ENCODE results near the gene BRCC3. TPM values are rescaled to one million over a fixed set of nuclear protein-coding genes. Genes with fewer than 3 reads are reported as not detected.
A peak's percentile ranks its signal among the peaks of the same experiment; 100 is the strongest.
"Not testable (repeated sequence)": the region's sequence is repeated elsewhere in the genome, so short reads cannot be mapped to it uniquely, and the experiment has no call there.

Gene BRCC3
- total RNA-seq, 2 experiments from 2014 or later = 28.2 to 30.6 TPM

- Mint-ChIP-seq H3K4me1 (no peaks in the 10 kb centered on the region), H3K27ac (no peak overlapping the region), H3K36me3 (ENCODE audit: low read depth) (peaks cover 34% of the 10 kb centered on the region), H3K4me3 (no peak overlapping the region), H3K27me3 (no peaks in the 10 kb centered on the region), H3K9me3 (peaks cover 2% of the 10 kb centered on the region)
- no peak for DNase-seq
- ChIA-PET POLR2A (no interaction called here), CTCF (no interaction called here)
These were observed 56.2 kb downstream of the BRCC3 start for GRCh38 chrX:155127465-155127864.

- H3K27me3 Mint-ChIP-seq = no peaks in the 10 kb centered on the region
- H3K27ac Mint-ChIP-seq = no peak overlapping the region
- H3K9me3 Mint-ChIP-seq = no peaks in the 10 kb centered on the region
- no peak for DNase-seq
- POLR2A ChIA-PET = no interaction called here
- peaks cover 30% of the 10 kb centered on the region for H3K36me3 Mint-ChIP-seq (ENCODE audit: low read depth)
- no peaks in the 10 kb centered on the region for H3K4me1 Mint-ChIP-seq
- CTCF ChIA-PET = no interaction called here
- no peak overlapping the region for H3K4me3 Mint-ChIP-seq
These were observed 56.6 kb downstream of the BRCC3 start for GRCh38 chrX:155127940-155128339.

- no peaks in the 10 kb centered on the region for H3K4me1 Mint-ChIP-seq
- POLR2A ChIA-PET = no interaction called here
- no peak for DNase-seq
- peaks cover 5% of the 10 kb centered on the region for H3K36me3 Mint-ChIP-seq (ENCODE audit: low read depth)
- H3K27me3 Mint-ChIP-seq = no peaks in the 10 kb centered on the region
- H3K9me3 Mint-ChIP-seq = no peaks in the 10 kb centered on the region
- no peak overlapping the region for H3K4me3 Mint-ChIP-seq
- no peak overlapping the region for H3K27ac Mint-ChIP-seq
- CTCF ChIA-PET = interaction anchor here (1.2 kb wide), 1 partner anchor 214 kb away, joined by 3 read pairs; no protein-coding TSS in a partner anchor
These were observed 60.8 kb downstream of the BRCC3 start for GRCh38 chrX:155132110-155132509.

GRCh38 chrX:155134255-155134654 lies 62.9 kb downstream of the BRCC3 start:
- Mint-ChIP-seq H3K9me3 (no peaks in the 10 kb centered on the region), H3K36me3 (ENCODE audit: low read depth) (peaks cover 2% of the 10 kb centered on the region), H3K27me3 (no peaks in the 10 kb centered on the region), H3K27ac (no peak overlapping the region), H3K4me1 (no peaks in the 10 kb centered on the region), H3K4me3 (no peak overlapping the region)
- DNase-seq = no peak
- ChIA-PET CTCF (no interaction called here), POLR2A (no interaction called here)

GRCh38 chrX:155143959-155144548 lies 72.7 kb downstream of the BRCC3 start:
- POLR2A ChIA-PET = no interaction called here

GRCh38 chrX:155144926-155145325 lies 73.6 kb downstream of the BRCC3 start:
- POLR2A ChIA-PET = no interaction called here
- Mint-ChIP-seq H3K4me1 (peaks cover 8% of the 10 kb centered on the region), H3K36me3 (ENCODE audit: low read depth) (no peaks in the 10 kb centered on the region), H3K27ac (no peak overlapping the region), H3K4me3 (no peak overlapping the region), H3K27me3 (no peaks in the 10 kb centered on the region), H3K9me3 (no peaks in the 10 kb centered on the region)
- DNase-seq = no peak
- CTCF ChIA-PET = no interaction called here

More at GRCh38 chrX:155143959-155144548, 72.7 kb downstream of the BRCC3 start:
- no peaks in the 10 kb centered on the region for H3K36me3 Mint-ChIP-seq (ENCODE audit: low read depth)
- no peaks in the 10 kb centered on the region for H3K9me3 Mint-ChIP-seq
- H3K27me3 Mint-ChIP-seq = no peaks in the 10 kb centered on the region
- no peak for DNase-seq
- H3K4me3 Mint-ChIP-seq = no peak overlapping the region
- H3K27ac Mint-ChIP-seq = peak overlapping the region; percentile 57
- CTCF ChIA-PET = no interaction called here
- peaks cover 8% of the 10 kb centered on the region for H3K4me1 Mint-ChIP-seq

GRCh38 chrX:155147612-155148011 lies 76.3 kb downstream of the BRCC3 start:
- H3K4me3 Mint-ChIP-seq; H3K27ac Mint-ChIP-seq; H3K4me1 Mint-ChIP-seq; H3K27me3 Mint-ChIP-seq; DNase-seq; H3K9me3 Mint-ChIP-seq; POLR2A ChIA-PET; CTCF ChIA-PET; H3K36me3 Mint-ChIP-seq (ENCODE audit: low read depth): not testable (repeated sequence)

- H3K9me3 Mint-ChIP-seq, POLR2A ChIA-PET: not testable (repeated sequence)
These were observed 76.9 kb downstream of the BRCC3 start for GRCh38 chrX:155148166-155148565.

GRCh38 chrX:155148724-155149537 lies 77.6 kb downstream of the BRCC3 start:
- POLR2A ChIA-PET = no interaction called here

More at GRCh38 chrX:155148166-155148565, 76.9 kb downstream of the BRCC3 start:
- H3K27me3 Mint-ChIP-seq; H3K27ac Mint-ChIP-seq; DNase-seq; H3K4me1 Mint-ChIP-seq; H3K4me3 Mint-ChIP-seq; H3K36me3 Mint-ChIP-seq (ENCODE audit: low read depth): not testable (repeated sequence)
- CTCF ChIA-PET = interaction anchor here (0.8 to 1.0 kb wide), 2 partner anchors 166 to 231 kb away, joined by 3 to 5 read pairs; no protein-coding TSS in a partner anchor

GRCh38 chrX:155169881-155170280 lies 98.6 kb downstream of the BRCC3 start:
- DNase-seq = no peak
- Mint-ChIP-seq H3K9me3 (no peaks in the 10 kb centered on the region), H3K4me1 (no peaks in the 10 kb centered on the region), H3K27ac (no peak overlapping the region), H3K36me3 (ENCODE audit: low read depth) (no peaks in the 10 kb centered on the region), H3K27me3 (no peaks in the 10 kb centered on the region), H3K4me3 (no peak overlapping the region)
- POLR2A ChIA-PET = no interaction called here
- CTCF ChIA-PET = interaction anchor here (0.7 to 1.2 kb wide), 2 partner anchors 21 to 271 kb away, joined by 3 to 5 read pairs; no protein-coding TSS in a partner anchor

More at GRCh38 chrX:155148724-155149537, 77.6 kb downstream of the BRCC3 start:
- no peak overlapping the region for H3K27ac Mint-ChIP-seq
- H3K27me3 Mint-ChIP-seq = peaks cover 6% of the 10 kb centered on the region
- peak; percentile 58 for DNase-seq
- H3K36me3 Mint-ChIP-seq (ENCODE audit: low read depth) = no peaks in the 10 kb centered on the region
- H3K4me3 Mint-ChIP-seq = no peak overlapping the region
- peaks cover 6% of the 10 kb centered on the region for H3K4me1 Mint-ChIP-seq
- H3K9me3 Mint-ChIP-seq = peaks cover 3% of the 10 kb centered on the region
- CTCF ChIA-PET = interaction anchor here (0.8 to 1.4 kb wide), 3 partner anchors 20 to 231 kb away, joined by 3 to 5 read pairs (median 5); no protein-coding TSS in a partner anchor

Other genes with a start within 250 kb of the BRCC3 start
- gene SMIM9, start 236.8 kb upstream of the BRCC3 start, total RNA-seq = not detected
- gene F8A1, start 185.2 kb upstream of the BRCC3 start, total RNA-seq = 10 to 100 TPM; 11.0 to 14.1 TPM
- gene F8, start 48.8 kb upstream of the BRCC3 start, total RNA-seq = 1 to 10 TPM; 3.9 to 4.6 TPM
- 10 to 100 TPM; 58.4 to 61.3 TPM for gene FUNDC2, start 44.7 kb upstream of the BRCC3 start, total RNA-seq
- gene CMC4, start 372 bp upstream of the BRCC3 start, total RNA-seq = 1 to 10 TPM; 4.7 to 5.6 TPM
- 10 to 100 TPM; 18.1 to 19.6 TPM for gene MTCP1, start 372 bp upstream of the BRCC3 start, total RNA-seq
- 10 to 100 TPM; 56.3 to 62.0 TPM for gene VBP1, start 145.0 kb downstream of the BRCC3 start, total RNA-seq
- gene RAB39B, start 193.0 kb downstream of the BRCC3 start, total RNA-seq = 1 to 10 TPM; 8.0 to 8.7 TPM

Data from activated CD4-positive, alpha-beta T cell treated with anti-CD3 and anti-CD28 coated beads, Interleukin-2, amount 10 ng/mL, durations not matched to agents 7 days and 5 days (primary cell).